ENCODE results near the gene ZMIZ1.

GRCh38 chr10:79243181-79244067 is 174.7 kb downstream of the ZMIZ1 start:
- no peak for TF ChIP-seq CTCF (IDR thresholded peaks at IDR 0.05)
- TF ChIP-seq POLR2A (IDR thresholded peaks at IDR 0.05) = no peak

All from lower leg skin (tissue), 3 donors.